SK-N-DZ (cell line): Measurements from ENCODE around the gene PRAMEF5. TPM values are rescaled to one million over a fixed set of nuclear protein-coding genes. Genes with fewer than 3 reads are reported as not detected.
"Not testable (repeated sequence)": the region's sequence is repeated elsewhere in the genome, so short reads cannot be mapped to it uniquely, and the experiment has no call there.

Experiments used
- DNase-seq: peaks from one replicate; pipeline ENCODE4 v3.0.0-alpha.2; 2015; ENCODE audit warnings: low spot score
- polyA plus RNA-seq, 2 experiments: library from polyadenylated mRNA; depleted of rRNA; stranded (reverse); fragments of >200 nt; gene quantifications; 2 replicates each; pipeline ENCODE4 v1.2.3, GENCODE V29; 2014

Gene PRAMEF5
- polyA plus RNA-seq (2014; cell fraction: cytosol; rRNA removed) = not detected in 2 replicates
- polyA plus RNA-seq (2014; cell fraction: nucleus; rRNA removed) = not detected in 2 replicates

- DNase-seq = not testable (repeated sequence)
Measured at GRCh38 chr1:13253898-13254297, at the start of gene PRAMEF5. PRAMEF5 (plus strand) TSS chr1:13254198; CDS start chr1:13259269, 5,071 bp downstream.

DNA sequence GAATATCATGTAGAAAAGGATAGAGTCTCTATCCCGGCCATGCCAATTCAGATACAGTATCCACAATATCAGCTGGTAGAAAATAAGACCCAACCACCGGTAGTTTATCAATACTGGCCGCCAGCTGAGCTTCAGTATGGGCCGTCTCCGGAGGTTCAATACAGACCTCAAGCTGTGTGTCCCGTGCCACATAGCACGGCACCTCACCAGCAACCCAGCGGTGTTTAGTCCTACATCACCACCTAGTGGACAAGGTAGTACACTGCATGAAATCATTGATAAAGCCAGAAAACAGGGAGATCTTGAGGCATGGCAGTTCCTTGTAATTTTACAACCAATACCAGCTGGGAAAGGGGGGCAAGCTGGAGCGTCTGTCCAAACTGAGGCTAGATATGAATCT is 45.3 kb upstream of the PRAMEF5 start:
- DNase-seq = not testable (repeated sequence)

GRCh38 chr1:13216619-13217018 is 37.4 kb upstream of the PRAMEF5 start:
- DNase-seq = not testable (repeated sequence)

DNA sequence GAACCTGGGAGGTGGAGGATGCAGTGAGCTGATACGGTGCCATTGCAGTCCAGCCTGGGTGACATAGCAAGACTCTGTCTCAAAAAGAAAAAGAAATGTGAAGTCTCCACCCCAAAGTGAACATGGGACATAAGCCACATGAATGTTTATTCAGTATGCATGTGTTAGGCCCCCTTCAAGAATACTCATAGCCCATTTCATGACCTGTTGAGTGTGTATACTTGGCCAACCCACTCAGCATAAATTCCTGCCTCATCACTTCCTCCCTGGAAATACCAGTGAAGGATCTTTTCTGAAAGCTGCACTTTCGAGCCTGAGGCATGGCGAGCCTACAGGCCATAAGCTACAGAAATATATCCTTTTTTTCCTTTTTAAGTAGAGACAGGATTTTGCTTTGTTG is 34.8 kb upstream of the PRAMEF5 start:
- DNase-seq = not testable (repeated sequence)

DNA sequence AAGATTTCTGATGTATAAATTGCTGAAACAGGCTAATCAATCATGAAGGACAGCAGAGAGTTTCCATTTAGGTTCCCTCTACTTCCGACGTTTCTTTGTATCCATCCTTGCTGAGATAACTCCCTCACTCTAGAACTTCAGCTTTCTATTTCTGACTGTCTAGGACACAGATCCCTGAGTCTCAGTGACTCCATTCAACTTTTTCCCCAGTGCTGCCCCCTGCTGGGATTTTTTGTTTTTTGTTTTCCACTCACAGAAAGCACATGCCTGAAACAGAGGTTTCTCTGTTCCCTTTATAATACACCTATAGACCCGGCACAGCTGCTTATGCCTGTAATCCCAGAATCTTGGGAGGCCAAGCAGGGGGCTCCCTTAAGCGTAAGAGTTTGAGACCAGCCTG is 31.2 kb upstream of the PRAMEF5 start:
- not testable (repeated sequence) for DNase-seq

GRCh38 chr1:13224480-13225060 is 29.4 kb upstream of the PRAMEF5 start:
- no peak for DNase-seq

- DNase-seq = not testable (repeated sequence)
Measured at GRCh38 chr1:13225675-13226204, 28.3 kb upstream of the PRAMEF5 start, which contains the start of gene PRAMEF18. PRAMEF18 (minus strand) TSS chr1:13226154; CDS start chr1:13226106, 48 bp downstream.

DNA sequence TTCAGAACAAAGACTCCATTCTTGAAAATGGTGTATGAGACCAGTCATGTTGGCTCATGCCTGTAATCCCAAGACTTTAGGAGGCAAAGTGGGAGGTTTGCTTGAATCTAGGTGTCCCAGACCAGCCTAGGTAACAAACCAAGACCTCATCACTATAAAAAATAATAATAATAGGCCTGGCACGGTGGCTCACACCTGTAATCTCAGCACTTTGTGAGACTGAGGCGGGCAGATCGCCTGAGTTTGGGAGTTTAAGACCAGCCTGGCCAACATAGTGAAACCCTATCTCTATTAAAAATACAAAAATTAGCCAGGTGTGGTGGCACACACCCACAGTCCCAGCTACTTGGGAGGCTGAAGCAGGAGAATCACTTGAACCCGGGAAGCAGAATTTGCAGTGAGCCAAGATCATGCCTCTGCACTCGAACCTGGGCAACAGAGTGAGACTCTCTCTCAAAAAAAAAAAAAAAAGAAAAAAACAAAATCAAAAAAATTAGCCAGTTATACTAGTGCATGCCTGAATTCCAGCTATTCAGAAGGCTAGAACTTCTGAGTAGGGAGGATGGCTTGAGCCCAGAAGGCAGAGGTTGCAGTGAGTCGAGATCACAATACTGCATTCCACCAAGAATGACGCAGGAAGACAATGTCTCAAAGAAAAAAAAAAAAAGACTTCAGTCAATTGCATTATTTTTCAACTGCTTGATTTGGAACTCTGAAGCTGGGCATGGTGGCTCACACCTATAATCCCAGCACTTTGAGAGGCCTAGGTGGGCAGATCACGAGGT is 26.5 kb upstream of the PRAMEF5 start:
- DNase-seq = not testable (repeated sequence)

- no peak for DNase-seq
Measured at GRCh38 chr1:13228343-13228781, 25.6 kb upstream of the PRAMEF5 start.

- not testable (repeated sequence) for DNase-seq
Measured at GRCh38 chr1:13230096-13230495, 23.9 kb upstream of the PRAMEF5 start.

DNA sequence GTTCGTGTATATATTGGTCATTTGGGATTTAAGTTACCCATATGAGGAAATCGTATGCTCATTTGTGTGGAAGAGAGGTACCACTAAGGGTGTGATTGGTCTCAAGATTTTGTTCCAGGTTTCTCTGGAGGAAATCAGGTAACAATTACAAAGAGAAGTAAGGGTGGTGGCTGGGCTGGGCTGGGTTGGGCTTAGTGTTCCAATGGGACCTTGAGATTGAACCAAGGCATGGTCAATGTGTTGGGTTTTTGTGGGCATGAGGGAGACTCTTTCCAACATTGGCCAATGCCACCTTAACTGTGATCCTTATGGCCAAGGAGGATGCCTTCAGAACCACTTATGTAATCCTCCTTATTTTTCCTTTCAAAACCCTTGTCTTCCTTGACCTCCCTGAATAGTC is 23.4 kb upstream of the PRAMEF5 start:
- not testable (repeated sequence) for DNase-seq

DNA sequence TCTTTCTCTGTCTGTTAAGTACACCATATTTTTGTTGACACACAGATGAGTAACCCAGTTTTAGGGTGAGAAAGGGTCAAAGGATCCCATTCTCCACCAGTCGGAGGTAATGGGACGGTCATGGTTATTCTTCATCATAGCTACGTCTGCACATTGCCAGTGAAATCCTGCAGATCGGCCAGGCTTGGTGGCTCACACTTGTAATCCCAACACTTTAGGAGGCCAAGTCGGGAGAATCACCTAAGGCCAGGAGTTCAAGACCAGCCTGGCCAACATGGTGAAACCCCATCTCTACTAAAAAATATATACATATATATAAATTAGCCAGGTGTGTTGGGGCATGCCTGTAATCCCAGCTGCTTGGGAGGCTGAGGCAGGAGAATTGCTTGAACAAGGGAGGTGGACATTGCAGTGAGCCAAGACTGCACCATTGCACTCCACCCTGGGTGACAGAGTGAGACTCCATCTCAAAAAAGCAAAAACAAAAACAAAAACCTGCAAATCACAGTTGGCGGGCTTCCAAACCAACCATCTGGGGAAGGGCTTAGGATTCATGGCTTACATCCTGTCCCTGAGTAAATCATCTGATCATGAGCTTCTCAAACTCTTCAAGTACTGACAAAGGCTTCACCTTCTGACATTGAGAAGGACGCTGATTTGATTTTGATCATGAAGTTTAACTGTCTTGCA is 22.8 kb upstream of the PRAMEF5 start:
- DNase-seq = not testable (repeated sequence)

DNA sequence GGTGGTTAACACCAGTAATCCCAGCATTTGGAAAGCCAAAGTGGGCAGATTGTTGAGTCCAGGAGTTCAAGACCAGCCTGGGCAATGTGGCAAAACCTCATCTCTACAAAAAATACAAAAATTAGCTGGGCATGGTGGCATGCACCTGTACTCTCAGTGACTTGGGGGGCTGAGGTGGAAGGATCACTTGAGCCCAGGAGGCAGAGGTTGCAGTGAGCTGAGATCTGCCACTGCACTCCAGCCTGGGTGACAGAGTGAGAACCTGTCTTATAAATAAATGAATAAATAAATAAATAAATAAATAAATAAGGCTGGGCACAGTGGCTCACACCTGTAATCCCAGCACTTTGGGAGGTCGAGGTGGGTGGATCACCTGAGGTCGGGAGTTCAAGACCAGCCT is 21.9 kb upstream of the PRAMEF5 start:
- DNase-seq = not testable (repeated sequence)

GRCh38 chr1:13234057-13234456 is 19.9 kb upstream of the PRAMEF5 start:
- not testable (repeated sequence) for DNase-seq

- DNase-seq = not testable (repeated sequence)
Measured at GRCh38 chr1:13237572-13237971, 16.4 kb upstream of the PRAMEF5 start.

GRCh38 chr1:13239633-13240032 is 14.4 kb upstream of the PRAMEF5 start:
- DNase-seq = not testable (repeated sequence)

DNA sequence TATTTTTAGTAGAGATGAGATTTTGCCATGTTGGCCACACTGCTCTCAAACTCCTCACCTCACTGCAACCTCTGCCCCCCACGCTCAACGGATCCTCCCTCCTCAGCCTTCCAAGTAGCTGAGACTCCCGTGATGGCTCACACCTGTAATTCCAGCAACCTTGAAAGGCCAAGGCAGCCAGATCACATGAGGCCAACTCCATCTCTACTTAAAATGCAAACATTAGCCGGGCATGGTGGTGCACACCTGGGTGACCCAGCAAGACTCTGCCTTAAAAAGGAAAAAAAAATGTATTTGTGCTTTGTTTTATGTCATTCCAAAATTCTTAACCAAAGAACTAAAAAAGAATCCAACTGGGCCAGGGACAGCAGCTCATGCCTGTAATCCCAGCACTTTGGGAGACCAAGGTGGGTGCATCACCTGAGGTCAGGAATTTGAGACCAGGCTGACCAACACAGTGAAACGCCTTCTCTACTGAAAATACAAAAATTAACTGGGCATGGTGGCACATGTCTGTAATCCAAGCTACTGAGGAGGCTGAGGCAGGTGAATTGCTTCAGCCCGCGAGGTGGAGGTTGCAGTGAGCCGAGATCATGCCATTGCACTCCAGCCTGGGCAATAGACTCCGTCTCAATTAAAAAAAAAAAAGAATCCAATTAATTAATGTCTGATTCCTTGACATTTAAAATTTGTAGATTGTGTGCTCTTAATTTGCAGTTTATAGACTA is 10.3 kb upstream of the PRAMEF5 start:
- not testable (repeated sequence) for DNase-seq

DNA sequence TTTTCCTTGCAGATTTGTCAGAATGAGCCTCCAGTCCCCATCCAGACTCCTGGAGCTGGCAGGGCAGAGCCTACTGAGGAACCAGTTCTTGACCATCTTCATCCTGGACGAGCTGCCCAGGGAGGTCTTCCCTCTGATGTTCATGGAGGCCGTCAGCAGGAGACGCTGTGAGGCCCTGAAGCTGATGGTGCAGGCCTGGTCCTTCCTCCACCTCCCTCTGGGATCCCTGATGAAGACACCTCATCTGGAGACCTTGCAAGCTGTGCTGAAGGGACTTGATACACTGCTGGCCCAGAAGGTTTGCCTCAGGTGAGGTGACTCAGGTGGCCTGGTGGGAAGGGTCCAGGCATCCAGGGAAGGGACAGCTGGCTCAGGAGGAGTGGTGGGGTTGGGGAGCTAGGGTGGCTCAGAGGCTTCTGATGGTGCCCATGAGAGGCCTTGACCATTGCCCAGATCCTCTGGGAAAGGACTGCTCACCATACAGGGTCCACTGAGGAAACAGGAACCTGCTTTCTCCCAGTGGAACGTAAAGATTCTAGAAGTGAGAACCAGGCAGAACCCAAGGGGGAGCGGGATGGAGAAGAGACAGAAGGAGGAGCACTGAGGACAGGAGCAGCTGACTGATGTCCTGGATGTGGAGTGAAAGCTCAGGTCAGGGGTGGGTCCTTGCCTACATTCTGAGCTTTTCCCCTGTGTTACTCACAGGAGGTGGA is 8.0 kb upstream of the PRAMEF5 start:
- not testable (repeated sequence) for DNase-seq

DNA sequence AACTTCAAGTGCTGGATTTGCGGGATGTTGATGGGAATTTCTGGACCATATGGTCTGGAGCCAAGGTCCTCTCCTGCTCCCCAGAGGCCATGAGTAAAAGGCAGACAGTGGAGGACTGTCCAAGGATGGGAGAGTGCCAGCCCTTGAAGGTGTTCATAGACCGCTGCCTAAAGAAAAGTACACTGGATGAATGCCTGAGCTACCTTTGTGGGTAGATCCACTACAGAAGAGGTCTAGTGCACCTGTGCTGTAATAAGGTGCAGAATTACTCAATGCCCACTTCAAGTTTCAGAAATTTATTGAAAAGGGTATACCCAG is 7.5 kb upstream of the PRAMEF5 start:
- DNase-seq = not testable (repeated sequence)

- not testable (repeated sequence) for DNase-seq
Measured at GRCh38 chr1:13247122-13247521, 6.9 kb upstream of the PRAMEF5 start.
